ENCODE data around the gene ZRANB1. TPM values are rescaled to one million over a fixed set of nuclear protein-coding genes. Genes with fewer than 3 reads are reported as not detected.

The ZRANB1 gene
- total and polyA plus RNA-seq, 10 of the 15 experiments (the other 5 are each of a cell fraction or from before 2014, with no cell fraction given) = 1.7 to 11.8 (median 6.2) TPM

DNA sequence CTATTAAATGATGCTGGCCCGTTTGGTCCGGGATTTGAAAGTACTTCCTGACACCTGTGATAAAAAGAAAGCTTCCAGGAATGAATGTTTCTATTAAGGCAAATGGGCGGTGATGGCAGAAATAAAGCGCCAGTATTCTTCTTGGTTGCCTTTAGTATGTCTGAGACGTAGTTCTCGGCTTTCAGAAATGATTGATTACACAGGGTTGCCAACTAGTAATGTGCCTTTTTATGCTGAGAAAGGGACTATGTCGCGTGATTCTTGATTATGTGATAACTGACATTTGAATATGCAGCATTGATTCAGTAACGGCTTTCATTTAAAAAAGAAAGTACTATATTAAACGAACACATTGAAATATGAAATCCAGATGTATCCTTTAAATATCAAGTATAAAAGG lies 13.9 kb downstream of the ZRANB1 start:
- intact Hi-C loops (cut with micrococcal nuclease; ENCODE audit: unreplicated experiment) = no loop called here
- FAIRE-seq (no peak), DNase-seq (ENCODE audit: low read depth, low spot score) (no peak), ATAC-seq (no peak)
- Histone ChIP-seq H3K4me2 (ENCODE audit: control insufficient read depth, insufficient read depth) (no peak overlapping the region), H3K9ac (ENCODE audit: control insufficient read depth, insufficient read depth, low read length) (no peak overlapping the region), H3K27me3 (replicated peaks in 1 of 2; ENCODE audit: control insufficient read depth in 2 of 2, insufficient read depth in 2 of 2, low read length in 1 of 2) (no peaks in the 10 kb centered on the region), H3K4me1 (ENCODE audit: control insufficient read depth, insufficient read depth, low read length) (peaks cover 11% of the 10 kb centered on the region), H3K79me2 (ENCODE audit: control insufficient read depth, insufficient read depth, low read length) (peaks cover 14% of the 10 kb centered on the region), H2AFZ (ENCODE audit: control insufficient read depth, low read depth, low read length) (no peak overlapping the region), H3K9me3 (replicated peaks; ENCODE audit: control insufficient read depth, insufficient read depth, low read length) (no peaks in the 10 kb centered on the region), H3K27ac (ENCODE audit: control insufficient read depth, insufficient read depth) (no peak overlapping the region), H4K20me1 (ENCODE audit: control insufficient read depth, insufficient read depth) (0 out of 2 replicates have a peak, but pooled peaks cover 2% of the 10 kb centered on the region), H3K4me3 (no peak overlapping the region), H3K36me3 (ENCODE audit: control insufficient read depth in 2 of 2, insufficient read depth in 2 of 2, low read length in 1 of 2) (peaks cover 0 to 8% of the 10 kb centered on the region in 2 experiments; a peak in 1 of 4 replicates)
- TF ChIP-seq NR2C1 (IDR thresholded peaks at IDR 0.05) (no peak), ZSCAN29 (IDR thresholded peaks at IDR 0.05) (no peak)
- TF ChIP-seq, protein P1, sequence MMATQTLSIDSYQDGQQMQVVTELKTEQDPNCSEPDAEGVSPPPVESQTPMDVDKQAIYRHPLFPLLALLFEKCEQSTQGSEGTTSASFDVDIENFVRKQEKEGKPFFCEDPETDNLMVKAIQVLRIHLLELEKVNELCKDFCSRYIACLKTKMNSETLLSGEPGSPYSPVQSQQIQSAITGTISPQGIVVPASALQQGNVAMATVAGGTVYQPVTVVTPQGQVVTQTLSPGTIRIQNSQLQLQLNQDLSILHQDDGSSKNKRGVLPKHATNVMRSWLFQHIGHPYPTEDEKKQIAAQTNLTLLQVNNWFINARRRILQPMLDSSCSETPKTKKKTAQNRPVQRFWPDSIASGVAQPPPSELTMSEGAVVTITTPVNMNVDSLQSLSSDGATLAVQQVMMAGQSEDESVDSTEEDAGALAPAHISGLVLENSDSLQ (IDR thresholded peaks at IDR 0.05) = no peak
- in situ Hi-C loops (cut with MboI) = no loop called here
- RAD21 ChIA-PET (ENCODE audit: unreplicated experiment) = no interaction called here
- POLR2A ChIA-PET = no interaction called here
- no TSS peak for BruUV-seq (replicated peaks)
- 94% methylated on average over 10 of the region's 10 CpGs for WGBS (ENCODE audit: insufficient coverage, insufficient replicate concordance, low lambda C conversion rate, missing lambda C conversion rate)
- SMC1A ChIA-PET (ENCODE audit: uncharacterized antibody, unreplicated experiment) = interaction anchor here (1.0 kb wide), 1 partner anchor 36 kb away, joined by 3 read pairs; no protein-coding TSS in a partner anchor
- CTCF ChIA-PET = no interaction called here

DNA sequence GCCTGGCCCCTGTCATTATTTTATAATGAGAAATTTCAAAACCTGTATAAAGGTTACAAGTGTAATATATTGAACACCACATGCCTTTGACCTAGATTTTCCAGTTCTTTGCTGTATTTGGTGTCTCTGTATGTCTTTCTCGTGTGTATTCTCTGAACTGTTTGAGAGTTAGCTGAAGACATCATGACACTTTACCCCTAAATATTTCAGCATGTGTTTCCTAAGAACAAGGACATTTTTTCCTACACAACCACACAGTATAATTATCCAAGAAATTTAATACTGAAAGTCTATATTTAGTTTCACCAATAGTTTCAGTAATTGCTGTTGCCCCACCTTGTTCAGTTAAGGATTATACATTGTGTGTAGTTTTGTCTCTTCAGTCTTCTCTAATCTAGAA lies 14.8 kb downstream of the ZRANB1 start:
- Histone ChIP-seq H3K4me3 (no peak overlapping the region), H2AFZ (ENCODE audit: control insufficient read depth, low read depth, low read length) (no peak overlapping the region), H3K9ac (ENCODE audit: control insufficient read depth, insufficient read depth, low read length) (no peak overlapping the region), H3K4me2 (ENCODE audit: control insufficient read depth, insufficient read depth) (no peak overlapping the region), H3K27ac (ENCODE audit: control insufficient read depth, insufficient read depth) (no peak overlapping the region), H3K4me1 (ENCODE audit: control insufficient read depth, insufficient read depth, low read length) (peaks cover 17% of the 10 kb centered on the region), H3K79me2 (ENCODE audit: control insufficient read depth, insufficient read depth, low read length) (peaks cover 20% of the 10 kb centered on the region), H3K9me3 (replicated peaks; ENCODE audit: control insufficient read depth, insufficient read depth, low read length) (no peaks in the 10 kb centered on the region), H3K36me3 (ENCODE audit: control insufficient read depth in 2 of 2, insufficient read depth in 2 of 2, low read length in 1 of 2) (peaks cover 0 to 8% of the 10 kb centered on the region in 2 experiments; a peak in 1 of 4 replicates), H4K20me1 (ENCODE audit: control insufficient read depth, insufficient read depth) (0 out of 2 replicates have a peak, but pooled peaks cover 2% of the 10 kb centered on the region), H3K27me3 (replicated peaks in 1 of 2; ENCODE audit: control insufficient read depth in 2 of 2, insufficient read depth in 2 of 2, low read length in 1 of 2) (no peaks in the 10 kb centered on the region)
- RAD21 ChIA-PET (ENCODE audit: unreplicated experiment) = no interaction called here
- WGBS (ENCODE audit: insufficient coverage, insufficient replicate concordance, low lambda C conversion rate, missing lambda C conversion rate) = 95% methylated on average over 1 of the region's 1 CpG
- FAIRE-seq = no peak
- DNase-seq (ENCODE audit: low read depth, low spot score) = no peak
- TF ChIP-seq, protein P2, sequence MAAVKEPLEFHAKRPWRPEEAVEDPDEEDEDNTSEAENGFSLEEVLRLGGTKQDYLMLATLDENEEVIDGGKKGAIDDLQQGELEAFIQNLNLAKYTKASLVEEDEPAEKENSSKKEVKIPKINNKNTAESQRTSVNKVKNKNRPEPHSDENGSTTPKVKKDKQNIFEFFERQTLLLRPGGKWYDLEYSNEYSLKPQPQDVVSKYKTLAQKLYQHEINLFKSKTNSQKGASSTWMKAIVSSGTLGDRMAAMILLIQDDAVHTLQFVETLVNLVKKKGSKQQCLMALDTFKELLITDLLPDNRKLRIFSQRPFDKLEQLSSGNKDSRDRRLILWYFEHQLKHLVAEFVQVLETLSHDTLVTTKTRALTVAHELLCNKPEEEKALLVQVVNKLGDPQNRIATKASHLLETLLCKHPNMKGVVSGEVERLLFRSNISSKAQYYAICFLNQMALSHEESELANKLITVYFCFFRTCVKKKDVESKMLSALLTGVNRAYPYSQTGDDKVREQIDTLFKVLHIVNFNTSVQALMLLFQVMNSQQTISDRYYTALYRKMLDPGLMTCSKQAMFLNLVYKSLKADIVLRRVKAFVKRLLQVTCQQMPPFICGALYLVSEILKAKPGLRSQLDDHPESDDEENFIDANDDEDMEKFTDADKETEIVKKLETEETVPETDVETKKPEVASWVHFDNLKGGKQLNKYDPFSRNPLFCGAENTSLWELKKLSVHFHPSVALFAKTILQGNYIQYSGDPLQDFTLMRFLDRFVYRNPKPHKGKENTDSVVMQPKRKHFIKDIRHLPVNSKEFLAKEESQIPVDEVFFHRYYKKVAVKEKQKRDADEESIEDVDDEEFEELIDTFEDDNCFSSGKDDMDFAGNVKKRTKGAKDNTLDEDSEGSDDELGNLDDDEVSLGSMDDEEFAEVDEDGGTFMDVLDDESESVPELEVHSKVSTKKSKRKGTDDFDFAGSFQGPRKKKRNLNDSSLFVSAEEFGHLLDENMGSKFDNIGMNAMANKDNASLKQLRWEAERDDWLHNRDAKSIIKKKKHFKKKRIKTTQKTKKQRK (IDR thresholded peaks at IDR 0.05; ENCODE audit: low read depth, low read length) = no peak
- TF ChIP-seq CBX5 (IDR thresholded peaks at IDR 0.05; ENCODE audit: low read depth) = no peak
- TF ChIP-seq CHD4 (IDR thresholded peaks at IDR 0.05) = no peak
- no peak for TF ChIP-seq ZSCAN29 (IDR thresholded peaks at IDR 0.05)
- no peak for TF ChIP-seq POLR2AphosphoS2 (IDR thresholded peaks at IDR 0.05; ENCODE audit: low read depth, low read length)
- TF ChIP-seq, protein P3, sequence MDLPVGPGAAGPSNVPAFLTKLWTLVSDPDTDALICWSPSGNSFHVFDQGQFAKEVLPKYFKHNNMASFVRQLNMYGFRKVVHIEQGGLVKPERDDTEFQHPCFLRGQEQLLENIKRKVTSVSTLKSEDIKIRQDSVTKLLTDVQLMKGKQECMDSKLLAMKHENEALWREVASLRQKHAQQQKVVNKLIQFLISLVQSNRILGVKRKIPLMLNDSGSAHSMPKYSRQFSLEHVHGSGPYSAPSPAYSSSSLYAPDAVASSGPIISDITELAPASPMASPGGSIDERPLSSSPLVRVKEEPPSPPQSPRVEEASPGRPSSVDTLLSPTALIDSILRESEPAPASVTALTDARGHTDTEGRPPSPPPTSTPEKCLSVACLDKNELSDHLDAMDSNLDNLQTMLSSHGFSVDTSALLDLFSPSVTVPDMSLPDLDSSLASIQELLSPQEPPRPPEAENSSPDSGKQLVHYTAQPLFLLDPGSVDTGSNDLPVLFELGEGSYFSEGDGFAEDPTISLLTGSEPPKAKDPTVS (IDR thresholded peaks at IDR 0.05; ENCODE audit: low read depth, low read length) = no peak
- no peak for TF ChIP-seq ZNF384 (IDR thresholded peaks at IDR 0.05; ENCODE audit: borderline replicate concordance, low read depth, low read length)
- no peak for TF ChIP-seq TAF1 (IDR thresholded peaks at IDR 0.05; ENCODE audit: borderline replicate concordance, low read depth, low read length)
- TF ChIP-seq, protein P1 (IDR thresholded peaks at IDR 0.05) = no peak
- POLR2A ChIA-PET = no interaction called here
- in situ Hi-C loops (cut with MboI) = no loop called here
- SMC1A ChIA-PET (ENCODE audit: uncharacterized antibody, unreplicated experiment) = no interaction called here
- CTCF ChIA-PET = no interaction called here
- intact Hi-C loops (cut with micrococcal nuclease; ENCODE audit: unreplicated experiment) = no loop called here
- BruUV-seq (replicated peaks) = no TSS peak
- ATAC-seq = no peak
